AG09319 (cell line): Measurements from ENCODE around the gene PTOV1.

Experiments
- DNase-seq: peaks from one replicate; pipeline ENCODE4 v3.0.0-alpha.2; 2010; ENCODE audit warnings: low read depth; ENCODE audit errors: extremely low read depth
- TF ChIP-seq, protein P1 (sequence below): IDR thresholded peaks from 2 replicates; pipeline ENCODE4 v1.5.1; 2011; ENCODE audit warnings: low read depth, mild to moderate bottlenecking, inconsistent platforms, low read length, moderate library complexity

Gene PTOV1

DNA sequence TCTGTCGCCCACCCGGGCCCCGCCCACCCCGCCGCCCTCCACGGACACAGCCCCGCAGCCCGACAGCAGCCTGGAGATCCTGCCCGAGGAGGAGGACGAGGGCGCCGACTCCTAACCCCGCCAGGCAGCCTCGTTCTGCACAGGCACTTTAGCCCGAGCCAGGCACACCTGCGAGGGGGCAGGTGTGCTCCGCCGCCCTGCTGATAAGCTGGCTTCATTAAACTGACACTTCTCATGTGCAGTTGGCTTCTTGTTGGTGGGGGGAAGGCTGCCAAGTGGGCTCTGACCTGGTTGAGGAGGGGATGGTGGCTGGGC is 37.5 kb downstream of the PTOV1 start:
- TF ChIP-seq, protein P1, sequence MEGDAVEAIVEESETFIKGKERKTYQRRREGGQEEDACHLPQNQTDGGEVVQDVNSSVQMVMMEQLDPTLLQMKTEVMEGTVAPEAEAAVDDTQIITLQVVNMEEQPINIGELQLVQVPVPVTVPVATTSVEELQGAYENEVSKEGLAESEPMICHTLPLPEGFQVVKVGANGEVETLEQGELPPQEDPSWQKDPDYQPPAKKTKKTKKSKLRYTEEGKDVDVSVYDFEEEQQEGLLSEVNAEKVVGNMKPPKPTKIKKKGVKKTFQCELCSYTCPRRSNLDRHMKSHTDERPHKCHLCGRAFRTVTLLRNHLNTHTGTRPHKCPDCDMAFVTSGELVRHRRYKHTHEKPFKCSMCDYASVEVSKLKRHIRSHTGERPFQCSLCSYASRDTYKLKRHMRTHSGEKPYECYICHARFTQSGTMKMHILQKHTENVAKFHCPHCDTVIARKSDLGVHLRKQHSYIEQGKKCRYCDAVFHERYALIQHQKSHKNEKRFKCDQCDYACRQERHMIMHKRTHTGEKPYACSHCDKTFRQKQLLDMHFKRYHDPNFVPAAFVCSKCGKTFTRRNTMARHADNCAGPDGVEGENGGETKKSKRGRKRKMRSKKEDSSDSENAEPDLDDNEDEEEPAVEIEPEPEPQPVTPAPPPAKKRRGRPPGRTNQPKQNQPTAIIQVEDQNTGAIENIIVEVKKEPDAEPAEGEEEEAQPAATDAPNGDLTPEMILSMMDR = no peak
- DNase-seq = no peak

DNA sequence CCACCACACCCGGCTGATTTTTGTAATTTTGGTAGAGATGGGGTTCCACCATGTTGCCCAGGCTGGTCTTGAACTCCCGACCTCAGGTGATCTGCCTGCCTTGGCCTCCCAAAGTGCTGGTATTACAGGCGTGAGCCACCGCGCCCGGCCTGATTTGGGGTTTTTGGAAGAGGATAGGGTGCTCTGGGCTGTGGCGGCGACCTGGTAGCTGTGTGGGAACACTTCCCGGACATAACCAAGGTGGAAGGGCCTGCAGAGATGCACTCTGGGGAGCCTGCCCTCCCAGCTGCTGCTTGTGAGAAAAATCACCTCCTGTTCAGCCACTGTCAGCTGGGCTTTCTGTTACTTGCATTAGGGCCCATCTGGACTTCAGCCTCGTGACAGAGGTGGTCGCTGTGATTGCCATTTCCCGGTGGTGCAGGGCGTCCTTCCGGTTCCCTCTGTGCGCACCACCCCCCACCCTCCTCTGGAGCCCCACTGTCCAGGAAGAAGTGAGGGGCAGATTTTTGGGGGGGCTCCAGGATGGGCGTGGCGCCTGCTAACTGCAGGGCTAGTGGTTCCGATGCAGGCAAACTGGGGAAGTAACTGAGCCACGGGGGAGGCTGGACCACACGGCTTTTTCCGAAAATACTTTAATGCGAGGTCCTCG is 38.2 kb downstream of the PTOV1 start:
- TF ChIP-seq, protein P1 = no peak

GRCh38 chr19:49889687-49890348 is 38.9 kb downstream of the PTOV1 start:
- no peak for DNase-seq
- TF ChIP-seq, protein P1 = peak; percentile 64

More for the DNA sequence above, 38.2 kb downstream of the PTOV1 start:
- no peak for DNase-seq

- TF ChIP-seq, protein P1 = no peak
- no peak for DNase-seq
These were observed 39.7 kb downstream of the PTOV1 start for GRCh38 chr19:49890349-49891311.

- no peak for DNase-seq
- TF ChIP-seq, protein P1 = no peak
These were observed 40.4 kb downstream of the PTOV1 start for GRCh38 chr19:49891393-49891792.

DNA sequence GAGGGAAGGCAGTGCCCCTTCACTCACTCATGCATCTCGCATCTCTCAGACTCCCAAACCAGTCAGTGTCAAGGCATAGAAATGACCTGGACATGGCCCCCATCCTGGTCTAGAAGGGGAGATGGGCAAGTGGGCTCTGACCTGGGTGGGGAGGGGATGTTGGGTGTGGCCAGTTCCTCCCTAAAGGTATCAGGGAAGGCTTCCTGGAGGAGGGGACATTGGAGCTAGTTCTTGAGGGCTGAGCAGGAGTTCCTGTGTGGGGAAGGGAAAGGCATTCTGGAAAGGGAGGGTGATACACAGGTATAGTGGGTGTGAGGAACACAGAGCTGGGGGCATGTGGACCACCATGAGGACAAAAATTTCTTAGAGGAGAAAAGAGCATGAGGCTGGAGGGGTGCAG is 41.8 kb downstream of the PTOV1 start:
- TF ChIP-seq, protein P1 = no peak
- no peak for DNase-seq

DNA sequence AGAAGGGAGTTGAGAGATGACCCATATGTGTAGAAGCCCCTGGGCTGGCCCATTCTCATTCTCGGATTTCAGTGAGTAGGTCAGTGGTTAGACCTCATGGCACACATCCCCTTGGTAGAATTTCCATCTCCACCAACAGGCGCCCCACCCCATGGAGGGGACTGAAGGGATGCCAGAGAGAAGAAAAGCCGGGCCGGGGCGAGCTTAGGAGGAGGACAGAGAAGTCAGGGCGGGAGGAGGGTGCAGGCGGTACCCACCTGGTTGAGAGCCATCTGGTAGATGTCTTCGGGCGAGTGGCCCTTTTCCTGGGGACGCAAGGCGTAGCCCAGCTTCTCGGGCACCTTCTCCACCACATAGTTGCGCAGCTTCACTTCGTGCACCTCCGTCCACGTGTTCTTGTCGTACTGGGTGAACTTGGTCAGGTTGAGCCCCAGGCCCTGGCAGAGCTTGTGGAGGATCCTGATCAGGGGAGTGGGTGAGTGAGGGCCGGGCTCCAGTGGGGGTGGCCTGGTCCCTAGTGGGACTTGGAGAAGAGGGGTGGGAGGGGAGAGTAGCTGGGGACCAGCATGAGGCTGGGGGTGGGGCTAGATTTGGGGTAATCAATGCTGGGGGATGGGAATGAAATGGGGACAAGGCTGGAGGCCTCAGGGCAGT is 43.2 kb downstream of the PTOV1 start:
- DNase-seq = no peak
- TF ChIP-seq, protein P1 = no peak
